Measurements from ENCODE around the gene F8A1.
A peak's percentile ranks its signal among the peaks of the same experiment; 100 is the strongest.
"Not testable (repeated sequence)": the region's sequence is repeated elsewhere in the genome, so short reads cannot be mapped to it uniquely, and the experiment has no call there.

The F8A1 gene

GRCh38 chrX:154886069-154886788 is at the start of gene F8A1:
TSS of gene F8A1 (plus strand) at chrX:154886355. CDS start at chrX:154886375, 20 bp downstream.
- DNase-seq: not testable (repeated sequence)

- no peak for DNase-seq
These were observed 45.3 kb upstream of the F8A1 start for GRCh38 chrX:154840856-154841255.

- no peak for DNase-seq
These were observed 35.1 kb upstream of the F8A1 start for GRCh38 chrX:154850957-154851611.

- no peak for DNase-seq
These were observed 30.9 kb upstream of the F8A1 start for GRCh38 chrX:154855256-154855655.

- DNase-seq: not testable (repeated sequence)
These were observed 17.6 kb upstream of the F8A1 start for GRCh38 chrX:154868522-154868921.

GRCh38 chrX:154873329-154873728 is 12.8 kb upstream of the F8A1 start:
- no peak for DNase-seq

- not testable (repeated sequence) for DNase-seq
These were observed 2.1 kb upstream of the F8A1 start for GRCh38 chrX:154884069-154884468.

GRCh38 chrX:154885057-154885456 is 1.1 kb upstream of the F8A1 start:
- not testable (repeated sequence) for DNase-seq

GRCh38 chrX:154885549-154885948 is 606 bp upstream of the F8A1 start:
- not testable (repeated sequence) for DNase-seq

- DNase-seq: not testable (repeated sequence)
These were observed 650 bp downstream of the F8A1 start for GRCh38 chrX:154886789-154887221.

- DNase-seq: no peak
These were observed 5.0 kb downstream of the F8A1 start for GRCh38 chrX:154890990-154891639.

GRCh38 chrX:154892296-154892695 is 6.1 kb downstream of the F8A1 start:
- no peak for DNase-seq

- no peak for DNase-seq
These were observed 14.2 kb downstream of the F8A1 start for GRCh38 chrX:154900323-154900722.

GRCh38 chrX:154902408-154902807 is 16.3 kb downstream of the F8A1 start:
- no peak for DNase-seq

- DNase-seq: no peak
These were observed 22.7 kb downstream of the F8A1 start for GRCh38 chrX:154908821-154909220.

- not testable (repeated sequence) for DNase-seq
These were observed 23.9 kb downstream of the F8A1 start for GRCh38 chrX:154910048-154910447.

- DNase-seq: not testable (repeated sequence)
These were observed 24.4 kb downstream of the F8A1 start for GRCh38 chrX:154910528-154910927.

GRCh38 chrX:154914052-154914451 is 27.9 kb downstream of the F8A1 start:
- DNase-seq: no peak

GRCh38 chrX:154918060-154918483 is 31.9 kb downstream of the F8A1 start:
- DNase-seq: peak; percentile 12

- not testable (repeated sequence) for DNase-seq
These were observed 38.6 kb downstream of the F8A1 start for GRCh38 chrX:154924771-154925170.

Measured in T1000 (cell line).